Measurements from ENCODE around the gene NLE1. TPM values are rescaled to one million over a fixed set of nuclear protein-coding genes. Genes with fewer than 3 reads are reported as not detected.
"Not testable (repeated sequence)": the region's sequence is repeated elsewhere in the genome, so short reads cannot be mapped to it uniquely, and the experiment has no call there.

NLE1 gene
- 12.2 TPM for polyA plus RNA-seq (2013, experiment 1 of 2)
- 12.8 TPM for polyA plus RNA-seq (2013, experiment 2 of 2)

DNA sequence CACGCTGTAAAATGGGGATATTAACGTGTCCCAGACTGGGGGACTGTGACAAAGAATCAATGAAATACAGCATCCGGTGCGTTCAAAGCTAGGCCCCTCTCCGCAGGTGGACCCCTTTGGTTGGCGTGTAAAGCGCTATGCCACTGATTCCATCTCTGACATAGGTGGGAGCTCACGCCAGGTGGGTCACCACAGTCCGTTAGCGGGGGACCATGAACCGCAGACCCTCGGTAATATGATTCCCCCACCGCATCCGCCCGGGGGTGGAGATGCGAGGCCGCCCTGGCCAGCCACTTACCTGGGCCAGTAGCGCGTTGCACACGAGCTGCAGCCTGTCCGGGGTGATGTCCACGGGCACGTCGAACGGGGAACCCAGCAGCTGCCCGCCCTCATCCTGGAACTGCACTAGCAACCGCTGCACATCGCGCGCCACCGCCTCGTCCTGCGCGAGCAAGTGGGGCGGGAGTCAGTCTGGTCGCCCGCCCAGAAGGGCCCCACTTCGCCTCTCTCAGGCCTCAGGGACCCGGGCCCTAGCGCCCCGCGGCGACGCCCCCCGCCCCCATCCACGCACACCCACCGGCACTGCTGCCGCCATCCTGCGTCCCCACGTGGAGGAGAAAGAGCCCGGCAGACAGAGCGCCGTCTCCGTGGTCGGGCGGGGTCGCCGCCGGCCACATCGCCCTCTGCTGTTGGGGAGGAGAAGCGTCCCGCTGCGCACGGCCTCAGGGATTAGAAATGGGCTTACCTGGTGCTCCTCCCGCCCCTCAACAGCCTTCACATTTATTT is at the start of gene NLE1:
NLE1 (minus strand) TSS at position 623 of the 786 bp plus-strand sequence; CDS start at position 595, 28 bp downstream.
- Histone ChIP-seq H3K4me1 (ENCODE audit: control insufficient read depth, insufficient read depth, low read length, poor library complexity, severe bottlenecking) (no peaks in the 10 kb centered on the region), H3K36me3 (ENCODE audit: control insufficient read depth, insufficient read depth, low read length) (peaks cover 34% of the 10 kb centered on the region), H3K4me3 (ENCODE audit: extremely low read depth, insufficient read depth, low read length, poor library complexity, severe bottlenecking) (peak within 1 kb of the TSS; percentile 92), H3K9me3 (ENCODE audit: control insufficient read depth, low read length) (no peaks in the 10 kb centered on the region), H3K27ac (ENCODE audit: low read depth, low read length, severe bottlenecking) (peak within 1 kb of the TSS; percentile 10)
- WGBS, 2 experiments (ENCODE audit: insufficient coverage in 2 of 2): 0 to 1% methylated on average over 49 to 65 of the region's 65 CpGs

- Histone ChIP-seq H3K4me3 (ENCODE audit: extremely low read depth, insufficient read depth, low read length, poor library complexity, severe bottlenecking) (no peak overlapping the region), H3K9me3 (ENCODE audit: control insufficient read depth, low read length) (peaks cover 2% of the 10 kb centered on the region), H3K36me3 (ENCODE audit: control insufficient read depth, insufficient read depth, low read length) (no peaks in the 10 kb centered on the region), H3K4me1 (ENCODE audit: control insufficient read depth, insufficient read depth, low read length, poor library complexity, severe bottlenecking) (no peaks in the 10 kb centered on the region), H3K27ac (ENCODE audit: low read depth, low read length, severe bottlenecking) (no peak overlapping the region)
- WGBS, 2 experiments (ENCODE audit: insufficient coverage in 2 of 2): 89 to 92% methylated on average over 8 to 11 of the region's 11 CpGs
Measured at GRCh38 chr17:35191001-35191695, 49.0 kb upstream of the NLE1 start.

- H3K4me3 ChIP-seq (ENCODE audit: extremely low read depth, insufficient read depth, low read length, poor library complexity, severe bottlenecking): no peak overlapping the region
- no peak overlapping the region for H3K27ac ChIP-seq (ENCODE audit: low read depth, low read length, severe bottlenecking)
- H3K9me3 ChIP-seq (ENCODE audit: control insufficient read depth, low read length): no peaks in the 10 kb centered on the region
- no peaks in the 10 kb centered on the region for H3K4me1 ChIP-seq (ENCODE audit: control insufficient read depth, insufficient read depth, low read length, poor library complexity, severe bottlenecking)
- no peaks in the 10 kb centered on the region for H3K36me3 ChIP-seq (ENCODE audit: control insufficient read depth, insufficient read depth, low read length)
- 94% methylated on average over 3 of the region's 3 CpGs; no CpG with 5 or more reads in 1 of the 2 experiments for WGBS, 2 experiments (ENCODE audit: insufficient coverage in 2 of 2)
Measured at GRCh38 chr17:35189291-35189690, 47.2 kb upstream of the NLE1 start.

GRCh38 chr17:35188111-35188510 is 46.0 kb upstream of the NLE1 start:
- 80 to 94% methylated on average over 1 to 2 of the region's 2 CpGs for WGBS, 2 experiments (ENCODE audit: insufficient coverage in 2 of 2)
- Histone ChIP-seq H3K27ac (ENCODE audit: low read depth, low read length, severe bottlenecking) (no peak overlapping the region), H3K4me1 (ENCODE audit: control insufficient read depth, insufficient read depth, low read length, poor library complexity, severe bottlenecking) (no peaks in the 10 kb centered on the region), H3K4me3 (ENCODE audit: extremely low read depth, insufficient read depth, low read length, poor library complexity, severe bottlenecking) (no peak overlapping the region), H3K9me3 (ENCODE audit: control insufficient read depth, low read length) (no peaks in the 10 kb centered on the region), H3K36me3 (ENCODE audit: control insufficient read depth, insufficient read depth, low read length) (no peaks in the 10 kb centered on the region)

DNA sequence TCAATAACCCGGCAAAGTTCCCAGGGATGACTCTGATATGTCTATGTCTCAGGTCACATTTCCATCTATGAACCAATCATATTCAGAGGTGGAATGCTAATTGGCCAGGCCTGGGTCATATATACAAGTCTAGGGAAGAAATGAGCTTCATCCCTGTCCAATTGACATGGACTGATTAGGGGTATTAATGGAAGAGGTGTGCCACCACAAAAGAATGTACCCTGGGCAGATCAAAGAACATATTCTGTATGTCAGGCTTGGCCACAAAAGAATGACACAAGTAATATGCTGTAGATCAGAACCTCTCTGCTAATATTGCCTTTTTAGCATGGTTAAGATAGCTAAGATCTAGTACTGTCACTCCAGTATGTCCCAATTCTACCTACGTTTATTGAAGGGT is 45.4 kb upstream of the NLE1 start:
- Histone ChIP-seq H3K36me3 (ENCODE audit: control insufficient read depth, insufficient read depth, low read length) (no peaks in the 10 kb centered on the region), H3K27ac (ENCODE audit: low read depth, low read length, severe bottlenecking) (no peak overlapping the region), H3K9me3 (ENCODE audit: control insufficient read depth, low read length) (no peaks in the 10 kb centered on the region), H3K4me1 (ENCODE audit: control insufficient read depth, insufficient read depth, low read length, poor library complexity, severe bottlenecking) (no peaks in the 10 kb centered on the region), H3K4me3 (ENCODE audit: extremely low read depth, insufficient read depth, low read length, poor library complexity, severe bottlenecking) (no peak overlapping the region)
- WGBS, 2 experiments (ENCODE audit: insufficient coverage in 2 of 2): 75 to 100% methylated on average over 1 to 2 of the region's 2 CpGs

DNA sequence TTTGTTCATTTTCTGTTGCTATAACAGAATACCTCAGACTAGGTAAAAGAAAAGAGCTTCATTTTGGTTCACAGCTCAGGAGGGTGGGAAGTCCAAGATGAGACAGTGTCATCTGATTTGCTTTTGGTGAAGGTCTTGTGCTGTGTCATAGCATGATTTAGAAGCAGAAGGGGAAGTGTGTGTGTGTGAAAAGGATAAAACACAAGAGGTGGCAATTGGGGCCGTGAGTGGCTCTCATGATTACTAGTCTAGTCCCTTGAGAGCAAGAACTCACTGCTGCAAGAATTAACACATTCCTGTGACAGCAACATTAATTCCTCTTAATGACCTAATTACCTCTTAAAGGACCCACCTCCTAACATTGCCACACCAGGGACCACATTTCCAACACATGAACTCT is 43.7 kb upstream of the NLE1 start:
- H3K27ac ChIP-seq (ENCODE audit: low read depth, low read length, severe bottlenecking): no peak overlapping the region
- 100% methylated on average over 1 of the region's 1 CpG for WGBS, 2 experiments (ENCODE audit: insufficient coverage in 2 of 2)
- H3K4me3 ChIP-seq (ENCODE audit: extremely low read depth, insufficient read depth, low read length, poor library complexity, severe bottlenecking): no peak overlapping the region

DNA sequence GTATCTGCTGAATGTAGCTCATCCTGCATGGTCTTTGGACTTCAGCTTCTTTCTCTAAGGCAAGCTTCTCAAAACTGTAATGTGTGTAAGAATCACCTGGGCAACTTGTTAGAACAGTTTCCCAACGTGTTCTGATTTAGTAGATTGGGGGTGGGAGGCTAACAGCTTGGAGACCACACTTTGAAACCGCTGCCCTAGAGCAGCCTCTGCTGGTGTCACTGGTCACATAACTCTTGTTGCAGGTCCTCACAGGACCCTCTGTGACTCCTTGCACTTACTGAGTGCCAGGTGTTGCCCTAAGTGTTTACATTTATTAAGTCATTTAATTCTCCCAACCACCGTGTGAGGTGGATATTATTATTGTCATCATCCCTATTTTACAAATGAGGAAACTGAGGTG is 42.2 kb upstream of the NLE1 start:
- Histone ChIP-seq H3K4me3 (ENCODE audit: extremely low read depth, insufficient read depth, low read length, poor library complexity, severe bottlenecking) (no peak overlapping the region), H3K9me3 (ENCODE audit: control insufficient read depth, low read length) (no peaks in the 10 kb centered on the region), H3K4me1 (ENCODE audit: control insufficient read depth, insufficient read depth, low read length, poor library complexity, severe bottlenecking) (no peaks in the 10 kb centered on the region), H3K36me3 (ENCODE audit: control insufficient read depth, insufficient read depth, low read length) (no peaks in the 10 kb centered on the region), H3K27ac (ENCODE audit: low read depth, low read length, severe bottlenecking) (no peak overlapping the region)
- WGBS, 2 experiments (ENCODE audit: insufficient coverage in 2 of 2): 64 to 81% methylated on average over 2 to 3 of the region's 3 CpGs

More for the DNA sequence above, 43.7 kb upstream of the NLE1 start:
- Histone ChIP-seq H3K36me3 (ENCODE audit: control insufficient read depth, insufficient read depth, low read length) (no peaks in the 10 kb centered on the region), H3K9me3 (ENCODE audit: control insufficient read depth, low read length) (no peaks in the 10 kb centered on the region), H3K4me1 (ENCODE audit: control insufficient read depth, insufficient read depth, low read length, poor library complexity, severe bottlenecking) (no peaks in the 10 kb centered on the region)

GRCh38 chr17:35183332-35183731 is 41.2 kb upstream of the NLE1 start:
- no peak overlapping the region for H3K27ac ChIP-seq (ENCODE audit: low read depth, low read length, severe bottlenecking)
- no peaks in the 10 kb centered on the region for H3K9me3 ChIP-seq (ENCODE audit: control insufficient read depth, low read length)
- H3K4me1 ChIP-seq (ENCODE audit: control insufficient read depth, insufficient read depth, low read length, poor library complexity, severe bottlenecking): no peaks in the 10 kb centered on the region
- no peak overlapping the region for H3K4me3 ChIP-seq (ENCODE audit: extremely low read depth, insufficient read depth, low read length, poor library complexity, severe bottlenecking)
- no peaks in the 10 kb centered on the region for H3K36me3 ChIP-seq (ENCODE audit: control insufficient read depth, insufficient read depth, low read length)
- 75 to 89% methylated on average over 4 of the region's 6 CpGs for WGBS, 2 experiments (ENCODE audit: insufficient coverage in 2 of 2)

- not testable (repeated sequence) for H3K9me3 ChIP-seq (ENCODE audit: control insufficient read depth, low read length); H3K36me3 ChIP-seq (ENCODE audit: control insufficient read depth, insufficient read depth, low read length); H3K4me3 ChIP-seq (ENCODE audit: extremely low read depth, insufficient read depth, low read length, poor library complexity, severe bottlenecking); H3K27ac ChIP-seq (ENCODE audit: low read depth, low read length, severe bottlenecking); H3K4me1 ChIP-seq (ENCODE audit: control insufficient read depth, insufficient read depth, low read length, poor library complexity, severe bottlenecking)
- WGBS, 2 experiments (ENCODE audit: insufficient coverage in 2 of 2): 83 to 88% methylated on average over 1 to 2 of the region's 5 CpGs
Measured at GRCh38 chr17:35179379-35179778, 37.3 kb upstream of the NLE1 start.

GRCh38 chr17:35176897-35177296 is 34.8 kb upstream of the NLE1 start:
- H3K36me3 ChIP-seq (ENCODE audit: control insufficient read depth, insufficient read depth, low read length): no peaks in the 10 kb centered on the region
- 80 to 81% methylated on average over 5 to 6 of the region's 8 CpGs for WGBS, 2 experiments (ENCODE audit: insufficient coverage in 2 of 2)
- no peak overlapping the region for H3K27ac ChIP-seq (ENCODE audit: low read depth, low read length, severe bottlenecking)
- H3K4me1 ChIP-seq (ENCODE audit: control insufficient read depth, insufficient read depth, low read length, poor library complexity, severe bottlenecking): no peaks in the 10 kb centered on the region
- no peak overlapping the region for H3K4me3 ChIP-seq (ENCODE audit: extremely low read depth, insufficient read depth, low read length, poor library complexity, severe bottlenecking)
- no peaks in the 10 kb centered on the region for H3K9me3 ChIP-seq (ENCODE audit: control insufficient read depth, low read length)
